Kidney epithelial cell (primary cell): ENCODE data around the gene EP400. TPM values are rescaled to one million over a fixed set of nuclear protein-coding genes. Genes with fewer than 3 reads are reported as not detected.

Experiments used
- DNase-seq: peaks from one replicate; pipeline ENCODE4 v3.0.0-alpha.2; 2010; ENCODE audit warnings: low read depth
- H3K27me3 ChIP-seq: 2 replicates; pipeline ENCODE4 v1.6.0; 2011; ENCODE audit warnings: low read length; ENCODE audit not compliant: control insufficient read depth, insufficient read depth
- H3K36me3 ChIP-seq: 2 replicates; pipeline ENCODE4 v1.5.1; 2011; ENCODE audit warnings: low read length; ENCODE audit not compliant: control insufficient read depth, insufficient read depth
- H3K4me3 ChIP-seq: 2 replicates; pipeline ENCODE4 v1.5.1; 2011; ENCODE audit warnings: low read depth, mild to moderate bottlenecking, control low read depth, low read length
- CTCF ChIP-seq: IDR thresholded peaks from 2 replicates; pipeline ENCODE4 v1.5.1; 2011; ENCODE audit warnings: mild to moderate bottlenecking, moderate library complexity, low read length, control low read depth, inconsistent platforms; ENCODE audit not compliant: insufficient read depth, poor library complexity, severe bottlenecking
- total RNA-seq: library from RNA; depleted of rRNA; stranded (reverse); fragments of >200 nt; gene quantifications from 2 replicates; pipeline ENCODE4 v1.2.3, GENCODE V29; 2015

Gene EP400
- total RNA-seq, 1 donor from 2014 or later, result 21.4 TPM

GRCh38 chr12:132075026-132075713 is 125.4 kb downstream of the EP400 start:
- Histone ChIP-seq H3K36me3 (peaks cover 1% of the 10 kb centered on the region), H3K27me3 (no peaks in the 10 kb centered on the region), H3K4me3 (no peak overlapping the region)
- no peak for DNase-seq
- peak; percentile 41 for TF ChIP-seq CTCF

- no peak for TF ChIP-seq CTCF
These were observed 126.2 kb downstream of the EP400 start for GRCh38 chr12:132075714-132076553.

GRCh38 chr12:132076711-132077110 is 127.0 kb downstream of the EP400 start:
- Histone ChIP-seq H3K4me3 (no peak overlapping the region), H3K36me3 (peaks cover 1% of the 10 kb centered on the region), H3K27me3 (no peaks in the 10 kb centered on the region)
- TF ChIP-seq CTCF, result no peak
- no peak for DNase-seq

More at GRCh38 chr12:132075714-132076553, 126.2 kb downstream of the EP400 start:
- no peak for DNase-seq
- Histone ChIP-seq H3K4me3 (no peak overlapping the region), H3K27me3 (no peaks in the 10 kb centered on the region), H3K36me3 (peaks cover 1% of the 10 kb centered on the region)

GRCh38 chr12:132077322-132078100 is 127.8 kb downstream of the EP400 start:
- no peak for TF ChIP-seq CTCF
- Histone ChIP-seq H3K27me3 (no peaks in the 10 kb centered on the region), H3K4me3 (no peak overlapping the region), H3K36me3 (peaks cover 1% of the 10 kb centered on the region)
- no peak for DNase-seq

- Histone ChIP-seq H3K4me3 (no peak overlapping the region), H3K27me3 (no peaks in the 10 kb centered on the region), H3K36me3 (peaks cover 1% of the 10 kb centered on the region)
- DNase-seq, result no peak
- no peak for TF ChIP-seq CTCF
These were observed 128.4 kb downstream of the EP400 start for GRCh38 chr12:132078190-132078589.
